Panc1 (cell line): Measurements from ENCODE around the gene SLC9A9. TPM values are rescaled to one million over a fixed set of nuclear protein-coding genes. Genes with fewer than 3 reads are reported as not detected.

ENCODE experiments used
- ATAC-seq: fragments of 200-7000 bp; cut with Tn5 transposase; 2 replicates; pipeline ENCODE4 v1.9.1; 2020; ENCODE audit warnings: mild to moderate bottlenecking, moderate library complexity
- BruUV-seq: library from RNA; stranded (reverse); fragments of 400-500 nt; replicated peaks from 2 replicates; lab custom pipeline; 2021; lab: Mats Ljungman, UMichigan
- CTCF ChIA-PET: fragments of 300-600 bp; sonication (Branson Sonifier 250); formaldehyde crosslinking; loops from one replicate; lab custom pipeline; 2022; ENCODE audit warnings: antibody characterized with exemption; lab: Charles Lee
- POLR2A ChIA-PET: fragments of 300-600 bp; sonication (Branson Sonifier 250); formaldehyde crosslinking; loops from one replicate; lab custom pipeline; 2022; ENCODE audit warnings: antibody characterized with exemption; lab: Charles Lee
- DNase-seq: peaks from one replicate; pipeline ENCODE4 v3.0.0-alpha.2; 2010; ENCODE audit warnings: low read depth, low spot score
- H3K27ac ChIP-seq: 2 replicates; pipeline ENCODE4 v1.5.1; 2011; ENCODE audit warnings: mild to moderate bottlenecking, low read length, inconsistent platforms
- H3K27me3 ChIP-seq: fragments of 200-500 bp; sonication (Bioruptor generic); 2 replicates; pipeline ENCODE4 v1.6.0; 2014; ENCODE audit warnings: low read length, inconsistent platforms; ENCODE audit not compliant: control insufficient read depth, insufficient read depth
- H3K36me3 ChIP-seq: fragments of 200-500 bp; sonication (Bioruptor generic); 2 replicates; pipeline ENCODE4 v1.5.1; 2014; ENCODE audit warnings: inconsistent platforms, mild to moderate bottlenecking, low read length, moderate library complexity; ENCODE audit not compliant: control insufficient read depth, insufficient read depth
- H3K4me1 ChIP-seq: 2 replicates; pipeline ENCODE4 v1.5.1; 2011; ENCODE audit warnings: inconsistent platforms, mild to moderate bottlenecking, low read length, moderate library complexity; ENCODE audit not compliant: control insufficient read depth, insufficient read depth
- H3K4me3 ChIP-seq, 2 experiments: 2 replicates each; pipeline ENCODE4 v1.5.1; 2011 to 2012; ENCODE audit warnings: low read depth in 2 of 2, low read length in 2 of 2, mild to moderate bottlenecking in 2 of 2, inconsistent platforms in 1 of 2, moderate library complexity in 1 of 2
- H3K9me3 ChIP-seq: fragments of 200-500 bp; sonication (Bioruptor generic); 2 replicates; pipeline ENCODE4 v1.5.1; 2014; ENCODE audit warnings: low read depth, mild to moderate bottlenecking, inconsistent platforms, low read length, moderate library complexity; ENCODE audit not compliant: control insufficient read depth, insufficient read depth
- CTCF ChIP-seq: fragments of 450-650 bp; IDR thresholded peaks from 2 replicates; pipeline ENCODE4 v1.5.1; 2017; ENCODE audit warnings: mild to moderate bottlenecking
- POLR2AphosphoS5 ChIP-seq: IDR thresholded peaks from 2 replicates; pipeline ENCODE4 v1.6.1; 2012; ENCODE audit warnings: mild to moderate bottlenecking, low read depth, low read length, moderate library complexity
- SIN3A ChIP-seq: IDR thresholded peaks from 2 replicates; pipeline ENCODE4 v1.6.1; 2012; ENCODE audit warnings: low read depth, mild to moderate bottlenecking, low read length, moderate library complexity, borderline replicate concordance; ENCODE audit not compliant: insufficient read depth
- TCF7L2 ChIP-seq: IDR thresholded peaks from 2 replicates; pipeline ENCODE4 v1.6.1; 2011; ENCODE audit warnings: mild to moderate bottlenecking, low read depth, low read length, inconsistent platforms
- in situ Hi-C: cut with HindIII; loops from 2 replicates; pipeline ENCODE4 v1.10.0; 2016; ENCODE audit warnings: low sequenced_read_pairs, low pct_unique_long_range_greater_than_20kb
- intact Hi-C: fragments of 100-400 bp; cut with micrococcal nuclease; formaldehyde crosslinking; loops from one replicate; pipeline ENCODE4 v1.10.0; 2022; ENCODE audit not compliant: unreplicated experiment
- total RNA-seq: library from RNA; stranded (reverse); gene quantifications from one replicate; pipeline ENCODE4 v1.2.1, GENCODE V29; 2021; ENCODE audit not compliant: unreplicated experiment
- TF ChIP-seq, protein P1 (sequence below), 2 experiments: IDR thresholded peaks; 2 replicates each; pipeline ENCODE4 v1.6.1; 2011 to 2012; ENCODE audit warnings: low read depth in 2 of 2, control low read depth in 1 of 2, low read length in 1 of 2, mild to moderate bottlenecking in 1 of 2, moderate library complexity in 1 of 2; ENCODE audit not compliant: insufficient read depth in 1 of 2

SLC9A9 gene
- total RNA-seq, 1 experiment from 2014 or later = not detected

DNA sequence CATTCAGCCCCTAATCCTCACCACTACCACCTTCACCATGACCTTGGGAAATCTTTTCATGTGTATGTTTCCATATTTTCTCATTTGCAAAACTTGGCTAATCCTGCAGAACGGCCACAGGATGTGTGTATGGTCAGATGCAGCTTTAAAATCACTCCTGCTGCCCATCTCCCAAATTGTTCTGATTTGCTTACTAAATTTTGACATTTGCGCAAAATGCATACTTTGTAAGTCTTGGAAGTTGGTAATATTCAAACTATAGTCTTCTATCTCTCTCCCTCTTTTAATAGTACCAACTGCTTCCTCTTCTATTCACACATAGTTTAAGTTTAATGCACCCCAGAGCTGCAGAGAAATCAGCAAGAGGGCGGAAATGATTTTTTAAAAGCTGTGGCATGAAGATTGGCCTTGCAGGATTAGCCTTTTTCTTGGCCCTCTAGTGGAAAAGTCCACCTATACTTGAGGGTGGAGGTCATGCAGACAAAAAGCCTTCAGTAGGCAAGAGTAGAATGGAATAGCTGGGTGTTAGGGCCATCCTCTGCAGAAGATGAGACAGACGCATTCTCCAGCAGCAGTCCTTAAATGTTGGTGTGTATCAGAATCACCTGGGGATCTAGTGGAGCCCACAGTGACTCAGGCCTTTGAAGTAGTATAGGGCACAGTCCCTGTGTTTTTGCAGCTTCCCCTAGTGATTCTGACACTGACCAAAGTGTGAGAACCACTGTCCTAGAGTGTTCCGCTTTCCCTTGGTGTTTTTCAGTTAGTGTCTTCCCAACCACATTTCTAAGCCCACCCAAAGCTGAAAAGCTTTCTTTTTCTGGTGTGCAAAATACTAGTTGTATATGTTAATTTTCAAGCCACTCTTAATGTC lies 547.0 kb downstream of the SLC9A9 start:
- in situ Hi-C loops (no loop called here), intact Hi-C loops (no loop called here)
- Histone ChIP-seq H3K27ac (no peak overlapping the region), H3K4me3 (no peak overlapping the region), H3K9me3 (no peaks in the 10 kb centered on the region), H3K4me1 (no peaks in the 10 kb centered on the region), H3K36me3 (no peaks in the 10 kb centered on the region), H3K27me3 (no peaks in the 10 kb centered on the region)
- BruUV-seq = no TSS peak
- TF ChIP-seq SIN3A (no peak), POLR2AphosphoS5 (no peak), CTCF (no peak), TCF7L2 (no peak)
- TF ChIP-seq, protein P1, sequence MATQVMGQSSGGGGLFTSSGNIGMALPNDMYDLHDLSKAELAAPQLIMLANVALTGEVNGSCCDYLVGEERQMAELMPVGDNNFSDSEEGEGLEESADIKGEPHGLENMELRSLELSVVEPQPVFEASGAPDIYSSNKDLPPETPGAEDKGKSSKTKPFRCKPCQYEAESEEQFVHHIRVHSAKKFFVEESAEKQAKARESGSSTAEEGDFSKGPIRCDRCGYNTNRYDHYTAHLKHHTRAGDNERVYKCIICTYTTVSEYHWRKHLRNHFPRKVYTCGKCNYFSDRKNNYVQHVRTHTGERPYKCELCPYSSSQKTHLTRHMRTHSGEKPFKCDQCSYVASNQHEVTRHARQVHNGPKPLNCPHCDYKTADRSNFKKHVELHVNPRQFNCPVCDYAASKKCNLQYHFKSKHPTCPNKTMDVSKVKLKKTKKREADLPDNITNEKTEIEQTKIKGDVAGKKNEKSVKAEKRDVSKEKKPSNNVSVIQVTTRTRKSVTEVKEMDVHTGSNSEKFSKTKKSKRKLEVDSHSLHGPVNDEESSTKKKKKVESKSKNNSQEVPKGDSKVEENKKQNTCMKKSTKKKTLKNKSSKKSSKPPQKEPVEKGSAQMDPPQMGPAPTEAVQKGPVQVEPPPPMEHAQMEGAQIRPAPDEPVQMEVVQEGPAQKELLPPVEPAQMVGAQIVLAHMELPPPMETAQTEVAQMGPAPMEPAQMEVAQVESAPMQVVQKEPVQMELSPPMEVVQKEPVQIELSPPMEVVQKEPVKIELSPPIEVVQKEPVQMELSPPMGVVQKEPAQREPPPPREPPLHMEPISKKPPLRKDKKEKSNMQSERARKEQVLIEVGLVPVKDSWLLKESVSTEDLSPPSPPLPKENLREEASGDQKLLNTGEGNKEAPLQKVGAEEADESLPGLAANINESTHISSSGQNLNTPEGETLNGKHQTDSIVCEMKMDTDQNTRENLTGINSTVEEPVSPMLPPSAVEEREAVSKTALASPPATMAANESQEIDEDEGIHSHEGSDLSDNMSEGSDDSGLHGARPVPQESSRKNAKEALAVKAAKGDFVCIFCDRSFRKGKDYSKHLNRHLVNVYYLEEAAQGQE (IDR thresholded peaks at IDR 0.05; ENCODE audit: insufficient read depth in 1 of 2, low read depth in 2 of 2, low read length in 1 of 2) = no peak
- DNase-seq = no peak
- POLR2A ChIA-PET = no interaction called here
- no peak for ATAC-seq
- CTCF ChIA-PET = no interaction called here

DNA sequence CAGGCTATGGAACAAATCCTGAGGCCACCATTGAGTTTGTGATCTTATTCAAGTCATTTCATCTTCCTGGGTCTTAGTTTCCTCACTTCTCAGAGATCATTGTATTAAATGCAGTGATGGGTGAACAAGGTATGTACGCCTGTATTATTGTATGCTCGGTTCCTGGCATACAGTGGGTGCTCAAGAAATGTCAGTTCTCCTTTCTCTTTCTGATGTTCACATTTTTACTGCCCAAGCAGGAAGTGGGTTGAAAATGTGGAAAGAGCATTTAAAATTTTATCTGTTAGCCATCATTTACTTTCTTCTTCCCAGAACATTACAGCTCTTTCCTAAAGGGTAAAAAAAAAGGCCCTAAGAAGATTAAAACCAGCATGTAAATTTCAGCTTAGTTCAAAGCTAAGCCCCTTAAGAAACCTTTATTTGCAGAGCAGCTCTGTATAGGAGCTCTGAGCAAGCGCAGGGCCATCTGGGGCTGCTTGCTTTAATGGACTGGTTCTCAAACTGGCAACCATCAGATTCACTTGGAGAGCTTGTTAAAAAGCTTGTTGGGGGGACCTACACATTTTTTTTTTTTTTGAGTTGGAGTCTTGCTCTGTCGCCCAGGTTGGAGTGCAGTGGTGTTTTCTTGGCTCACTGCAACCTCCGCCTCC lies 549.3 kb downstream of the SLC9A9 start:
- DNase-seq (no peak), ATAC-seq (no peak)
- H3K27ac ChIP-seq = no peak overlapping the region
- intact Hi-C loops (no loop called here), in situ Hi-C loops (no loop called here)
- H3K27me3 ChIP-seq = no peaks in the 10 kb centered on the region
- no peaks in the 10 kb centered on the region for H3K4me1 ChIP-seq
- H3K36me3 ChIP-seq = no peaks in the 10 kb centered on the region
- no peaks in the 10 kb centered on the region for H3K9me3 ChIP-seq
- CTCF ChIA-PET = no interaction called here
- no peak overlapping the region for H3K4me3 ChIP-seq
- POLR2A ChIA-PET = no interaction called here
- TF ChIP-seq SIN3A (no peak), TCF7L2 (no peak), CTCF (no peak)
- no TSS peak for BruUV-seq
